EL (cell line): Measurements from ENCODE around the gene CYYR1.
A peak's percentile ranks its signal among the peaks of the same experiment; 100 is the strongest.
"Not testable (repeated sequence)": the region's sequence is repeated elsewhere in the genome, so short reads cannot be mapped to it uniquely, and the experiment has no call there.

Source experiments
- DNase-seq: peaks from one replicate; pipeline ENCODE4 v3.0.0-alpha.2; 2016

The CYYR1 gene

DNA sequence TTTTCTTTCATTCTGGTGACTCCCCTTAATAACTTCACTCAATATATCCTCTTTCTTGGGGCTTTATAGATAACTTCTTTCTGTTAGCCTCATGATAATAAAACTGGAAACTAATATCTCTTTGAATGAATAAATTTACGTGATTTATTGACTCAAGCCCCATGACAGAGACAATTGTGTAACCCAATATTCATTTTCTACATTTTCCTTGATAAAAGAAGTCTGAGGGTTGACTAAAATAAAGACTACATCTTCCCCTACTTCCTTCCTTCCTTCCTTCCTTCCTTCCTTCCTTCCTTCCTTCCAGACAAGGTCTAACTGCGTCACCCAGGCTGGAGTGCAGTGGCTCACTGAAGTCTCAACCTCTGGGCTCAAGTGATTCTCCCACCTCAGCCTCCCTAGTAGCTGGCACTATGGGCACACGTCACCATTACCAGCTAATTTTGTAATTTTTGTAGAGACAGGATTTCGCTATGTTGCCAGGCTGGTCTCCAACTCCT lies 85.1 kb downstream of the CYYR1 start:
- DNase-seq, result no peak

GRCh38 chr21:26473471-26473870 lies 99.6 kb downstream of the CYYR1 start:
- DNase-seq, result no peak

GRCh38 chr21:26471099-26471471 lies 102.0 kb downstream of the CYYR1 start:
- no peak for DNase-seq

DNA sequence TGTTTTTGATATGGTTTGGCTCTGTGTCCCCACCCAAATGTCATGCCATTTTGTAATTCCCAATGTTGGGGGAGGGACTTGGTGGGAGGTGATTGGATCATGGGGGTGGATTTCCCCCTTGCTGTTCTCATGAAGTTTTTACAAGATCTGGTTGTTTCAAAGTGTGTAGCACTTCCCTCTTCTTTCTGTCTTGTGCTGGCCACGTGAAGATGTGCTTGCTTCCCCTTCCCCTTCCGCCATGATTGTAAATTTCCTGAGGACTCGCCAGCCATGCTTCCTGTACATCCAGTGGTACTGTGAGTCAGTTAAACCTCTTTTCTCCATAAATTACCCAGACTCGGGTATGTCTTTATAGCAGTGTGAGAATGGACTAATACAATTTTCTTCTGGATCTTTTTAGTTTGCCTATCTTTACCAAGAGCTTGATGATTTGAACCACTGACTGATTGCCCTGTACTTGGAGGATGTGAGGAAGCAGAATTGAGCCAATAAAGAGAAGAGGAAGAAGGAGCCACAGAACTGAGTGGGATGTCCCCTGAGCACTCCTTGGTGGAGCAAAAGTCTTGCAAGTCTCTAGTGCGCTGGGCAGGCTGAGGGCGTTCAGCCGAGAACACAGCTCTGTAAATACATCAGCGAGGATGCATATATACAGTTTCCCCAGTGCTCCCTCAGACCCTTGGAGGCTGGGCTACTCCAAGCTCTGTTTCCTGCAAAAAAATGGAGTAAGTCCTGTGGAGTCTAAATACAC lies 102.6 kb downstream of the CYYR1 start:
- DNase-seq, result no peak

- peak; percentile 65 for DNase-seq
Measured at GRCh38 chr21:26469789-26470188, 103.3 kb downstream of the CYYR1 start.

DNA sequence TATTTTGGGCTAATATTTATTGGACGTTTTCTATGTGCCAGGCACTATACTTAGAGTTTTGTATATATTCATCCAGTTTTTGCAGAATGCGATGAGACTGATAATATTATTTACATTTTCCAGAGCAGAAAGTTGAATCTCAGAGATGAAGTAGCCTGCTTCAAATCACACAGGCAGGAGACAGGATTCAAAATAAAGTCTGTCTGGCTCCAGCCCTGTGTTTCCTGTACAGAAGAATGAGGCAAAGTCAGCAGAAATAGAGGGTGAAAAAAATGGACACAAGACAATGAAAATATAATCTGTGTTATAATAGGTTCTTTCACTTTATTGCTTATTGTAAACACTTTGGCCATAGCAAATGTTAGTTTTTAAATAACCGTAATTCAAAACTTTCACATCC lies 107.2 kb downstream of the CYYR1 start:
- no peak for DNase-seq

- peak; percentile 21 for DNase-seq
Measured at GRCh38 chr21:26461500-26461899, 111.6 kb downstream of the CYYR1 start.

DNA sequence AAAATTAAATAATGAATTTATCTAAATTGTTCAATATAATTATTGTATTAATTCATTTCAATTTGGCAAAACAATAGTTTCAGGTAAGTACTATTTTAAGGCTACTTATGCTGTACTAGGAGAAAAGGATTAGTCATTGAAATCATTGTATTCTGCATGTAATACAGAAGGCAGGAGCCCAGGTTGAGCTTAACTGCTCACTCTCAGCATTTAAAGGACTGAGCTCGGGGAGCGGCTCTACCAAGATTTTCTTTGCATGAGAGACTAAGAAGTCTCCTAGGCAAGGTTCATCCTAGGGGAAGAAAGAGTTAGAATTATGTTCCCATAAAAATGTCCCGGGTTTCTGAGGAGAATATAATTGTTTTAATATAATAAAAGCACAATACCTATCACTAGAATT lies 112.5 kb downstream of the CYYR1 start:
- no peak for DNase-seq

DNA sequence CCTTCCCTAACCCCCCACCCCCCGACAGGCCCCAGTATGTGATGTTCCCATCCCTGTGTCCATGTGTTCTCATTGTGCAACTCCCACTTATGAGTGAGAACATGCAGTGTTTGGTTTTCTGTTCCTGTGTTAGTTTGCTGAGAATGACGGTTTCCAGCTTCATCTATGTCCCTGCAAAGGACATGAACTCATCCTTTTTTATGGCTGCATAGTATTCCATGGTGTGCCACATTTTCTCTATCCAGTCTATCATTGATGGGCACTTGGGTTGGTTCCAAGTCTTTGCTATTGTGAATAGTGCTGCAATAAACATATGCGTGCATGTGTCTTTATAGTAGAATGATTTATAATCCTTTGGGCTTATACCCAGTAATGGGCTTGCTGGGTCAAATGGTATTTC lies 114.2 kb downstream of the CYYR1 start:
- not testable (repeated sequence) for DNase-seq

- no peak for DNase-seq
Measured at GRCh38 chr21:26457817-26458216, 115.3 kb downstream of the CYYR1 start.

DNA sequence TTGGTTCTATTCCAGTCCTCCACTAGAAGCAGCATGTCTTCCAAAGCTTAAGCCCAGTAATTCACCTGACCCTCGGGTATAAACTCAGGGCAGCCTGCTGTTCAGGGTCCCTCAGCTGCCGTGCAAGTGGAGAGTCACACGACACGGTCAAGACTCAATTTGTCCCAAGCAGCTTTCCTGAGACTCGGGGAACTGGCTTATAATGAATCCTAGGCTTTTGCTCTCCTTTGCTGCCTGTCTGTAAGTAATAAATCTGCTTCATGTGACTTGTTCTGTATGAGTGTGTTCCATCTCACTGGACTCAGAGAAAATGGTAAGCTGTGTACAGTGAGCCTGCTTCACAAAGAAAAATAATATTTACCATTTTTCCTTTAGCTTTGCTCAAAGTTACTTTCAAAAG lies 119.8 kb downstream of the CYYR1 start:
- no peak for DNase-seq

- no peak for DNase-seq
Measured at GRCh38 chr21:26451081-26451740, 121.9 kb downstream of the CYYR1 start.

GRCh38 chr21:26449161-26449560 lies 123.9 kb downstream of the CYYR1 start:
- peak; percentile 39 for DNase-seq

DNA sequence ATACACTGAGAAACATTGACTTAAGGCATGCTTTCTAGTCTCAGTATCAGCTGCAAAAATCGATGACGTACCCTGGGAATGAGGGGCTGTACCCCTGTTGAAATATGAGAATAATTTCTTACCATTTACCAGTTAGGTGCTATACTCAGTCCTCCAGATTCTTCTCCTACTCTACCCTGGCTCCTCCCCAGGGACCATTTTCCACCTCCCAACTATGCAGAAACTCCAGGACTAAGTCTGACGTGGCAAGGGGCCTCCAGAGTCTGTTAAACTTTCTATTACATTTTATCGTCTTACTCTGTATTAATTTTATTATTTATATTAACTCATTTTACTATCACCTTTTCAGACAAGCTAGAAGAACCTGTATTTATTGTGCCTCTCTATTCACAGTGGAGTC lies 124.3 kb downstream of the CYYR1 start:
- peak; percentile 31 for DNase-seq

GRCh38 chr21:26447932-26448475 lies 125.1 kb downstream of the CYYR1 start:
- DNase-seq, result peak; percentile 25

GRCh38 chr21:26445440-26445839 lies 127.6 kb downstream of the CYYR1 start:
- peak; percentile 56 for DNase-seq

GRCh38 chr21:26444646-26445045 lies 128.4 kb downstream of the CYYR1 start:
- DNase-seq, result no peak

- no peak for DNase-seq
Measured at GRCh38 chr21:26443867-26444266, 129.2 kb downstream of the CYYR1 start.

GRCh38 chr21:26443291-26443690 lies 129.8 kb downstream of the CYYR1 start:
- no peak for DNase-seq

GRCh38 chr21:26441149-26441548 lies 131.9 kb downstream of the CYYR1 start:
- DNase-seq, result no peak

GRCh38 chr21:26438976-26439375 lies 134.1 kb downstream of the CYYR1 start:
- no peak for DNase-seq

DNA sequence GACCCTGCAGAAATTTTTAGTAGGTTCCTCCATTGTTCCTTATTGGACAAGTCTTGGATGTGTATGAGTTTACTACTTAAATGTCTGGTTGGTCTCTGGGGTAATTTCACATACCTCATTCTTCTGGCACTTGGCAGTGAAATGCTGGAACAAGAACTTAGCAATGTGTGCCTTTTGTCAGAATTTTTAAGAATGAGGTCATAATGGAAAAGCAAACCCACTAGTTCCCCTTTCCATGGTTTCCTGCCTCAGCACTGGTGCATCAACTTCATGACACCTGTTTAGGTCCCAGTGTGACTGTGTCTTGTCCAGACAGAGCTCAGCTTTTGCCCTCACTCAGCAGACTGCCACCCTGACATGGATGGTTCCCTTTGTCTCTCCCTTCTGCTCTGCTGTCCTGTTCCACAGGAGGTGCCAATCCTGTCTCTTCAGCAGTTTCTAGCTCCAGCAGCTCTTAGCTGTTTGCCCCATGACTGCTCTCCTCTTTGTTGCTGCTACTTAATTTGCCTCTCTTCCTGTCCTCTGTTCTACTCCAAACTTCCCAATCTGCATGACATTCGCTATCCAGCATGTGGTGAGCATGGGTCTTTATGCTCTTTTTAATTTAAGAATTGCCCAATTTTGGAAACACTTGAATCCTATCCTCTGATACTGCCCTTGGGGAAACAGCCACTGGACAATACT lies 135.6 kb downstream of the CYYR1 start:
- DNase-seq, result peak; percentile 54

GRCh38 chr21:26433386-26433785 lies 139.7 kb downstream of the CYYR1 start:
- no peak for DNase-seq

DNA sequence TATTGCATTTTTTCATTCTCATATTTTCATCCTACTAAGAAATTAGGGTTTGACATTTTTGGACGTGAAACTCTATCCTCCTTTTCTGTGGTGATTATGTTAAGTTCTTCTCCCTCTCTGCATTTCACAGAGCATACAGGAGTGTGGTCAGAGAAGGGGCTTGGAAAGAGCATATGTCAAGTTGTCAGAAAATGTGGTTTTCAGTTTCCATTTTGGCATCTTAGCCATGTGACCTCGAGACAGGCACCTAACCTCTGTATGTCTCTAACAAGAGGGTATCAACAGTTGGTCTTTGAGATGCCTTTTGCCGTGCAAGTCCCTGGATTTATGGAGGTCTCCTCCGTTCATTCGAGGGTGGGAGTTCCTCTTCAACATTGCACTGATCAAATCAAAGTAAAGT lies 140.7 kb downstream of the CYYR1 start:
- no peak for DNase-seq
